H1 (cell line): ENCODE results near the gene UGT1A6. TPM values are rescaled to one million over a fixed set of nuclear protein-coding genes. Genes with fewer than 3 reads are reported as not detected.

Experiments
- GABPA ChIP-seq: IDR thresholded peaks from 2 replicates; pipeline ENCODE4 v1.6.1; 2011; ENCODE audit warnings: mild to moderate bottlenecking, low read length, moderate library complexity, borderline replicate concordance; ENCODE audit not compliant: insufficient read depth
- PHF8 ChIP-seq: fragments of 200-600 bp; sonication (generic); conservative IDR thresholded peaks from 2 replicates; pipeline ENCODE4 v1.7.1; 2012; ENCODE audit warnings: low read depth, mild to moderate bottlenecking, inconsistent platforms, low read length, moderate library complexity
- polyA plus RNA-seq, 7 experiments: library from polyadenylated mRNA; depleted of rRNA in 3 of 7; stranded (reverse) in 5 of 7; unstranded in 2 of 7; fragments of >200 nt in 5 of 7; fragments of 200-250 nt in 2 of 7; gene quantifications; 1 replicate in 5 of 7; 2 replicates in 1 of 7; 4 replicates in 1 of 7; pipeline versions ENCODE4 v1.2.1 to v1.2.3, GENCODE V29; 2011 to 2013; ENCODE audit warnings: missing spikeins in 2 of 7, mixed read lengths in 2 of 7
- total RNA-seq: library from RNA; stranded (reverse); fragmentation: NEBNext Ultra II Directional; extraction: Animal tissue kit (Norgen Biotek cat#: 25700); gene quantifications from 2 replicates; pipeline ENCODE4 v1.2.1, GENCODE V29; 2021

UGT1A6 gene
- total and polyA plus RNA-seq, 2 of the 8 experiments (the other 6 are each of a cell fraction or from before 2014, with no cell fraction given): not detected

GRCh38 chr2:233699424-233700027 lies 6.8 kb downstream of the UGT1A6 start (continued):
- TF ChIP-seq PHF8 (no peak), GABPA (no peak)
- TF ChIP-seq, all 59 proteins: peak for 0
